CD14-positive monocyte (primary cell): Measurements from ENCODE around the gene ZNF652. TPM values are rescaled to one million over a fixed set of nuclear protein-coding genes. Genes with fewer than 3 reads are reported as not detected.

Experiments used
- DNase-seq, 3 donors: peaks; one replicate each; pipeline ENCODE4 v3.0.0-alpha.2; 2011 to 2022
- H2AFZ ChIP-seq: 2 replicates; pipeline ENCODE4 v1.6.0; 2012; ENCODE audit warnings: mild to moderate bottlenecking, low read depth, low read length, inconsistent platforms; ENCODE audit not compliant: insufficient read depth, poor library complexity, severe bottlenecking
- H3K27ac ChIP-seq, 2 donors: 1 replicate in 1 of 2; 2 replicates in 1 of 2; pipeline ENCODE4 v1.5.1; 2012 to 2013; ENCODE audit warnings: low read length in 2 of 2, control low read depth in 1 of 2, inconsistent platforms in 1 of 2, low read depth in 1 of 2, mild to moderate bottlenecking in 1 of 2
- H3K27me3 ChIP-seq, 2 donors: one replicate each; pipeline versions ENCODE4 v1.6.0 to v1.6.1; 2011 to 2013; ENCODE audit warnings: low read length in 2 of 2; ENCODE audit not compliant: control insufficient read depth in 2 of 2, insufficient read depth in 2 of 2
- H3K36me3 ChIP-seq, 2 donors: replicated peaks in 1 of 2; 1 replicate in 1 of 2; 2 replicates in 1 of 2; pipeline versions ENCODE4 v1.5.1 to v1.6.1; 2012 to 2013; ENCODE audit warnings: low read length in 2 of 2, control low read depth in 1 of 2, inconsistent platforms in 1 of 2, mild to moderate bottlenecking in 1 of 2; ENCODE audit not compliant: insufficient read depth in 2 of 2, control insufficient read depth in 1 of 2
- H3K4me1 ChIP-seq, 2 donors: 1 replicate in 1 of 2; 2 replicates in 1 of 2; pipeline versions ENCODE4 v1.5.1 to v1.6.1; 2012 to 2013; ENCODE audit warnings: low read length in 2 of 2, control low read depth in 1 of 2, inconsistent platforms in 1 of 2, mild to moderate bottlenecking in 1 of 2, moderate library complexity in 1 of 2; ENCODE audit not compliant: insufficient read depth in 2 of 2, control insufficient read depth in 1 of 2
- H3K4me2 ChIP-seq: replicated peaks from 2 replicates; pipeline ENCODE3; 2012; ENCODE audit warnings: low read length, moderate library complexity, mild to moderate bottlenecking; ENCODE audit not compliant: poor library complexity, severe bottlenecking; ENCODE audit errors: extremely low read depth
- H3K4me3 ChIP-seq, 3 experiments: fragments of 200-600 bp in 1 of 3; sonication (generic) in 1 of 3; replicated peaks in 1 of 3; 1 replicate in 2 of 3; 2 replicates in 1 of 3; pipeline ENCODE4 v1.5.1; 2011 to 2013; ENCODE audit warnings: low read length in 3 of 3, mild to moderate bottlenecking in 3 of 3, control low read depth in 2 of 3, low read depth in 2 of 3, inconsistent platforms in 1 of 3, moderate library complexity in 1 of 3
- H3K79me2 ChIP-seq: 2 replicates; pipeline ENCODE4 v1.6.0; 2012; ENCODE audit warnings: mild to moderate bottlenecking, control low read depth, inconsistent platforms, low read length, moderate library complexity; ENCODE audit not compliant: insufficient read depth
- H3K9ac ChIP-seq: 2 replicates; pipeline ENCODE4 v1.6.0; 2017; ENCODE audit warnings: low read length, mild to moderate bottlenecking; ENCODE audit not compliant: insufficient read depth, poor library complexity, severe bottlenecking
- H3K9me3 ChIP-seq, 2 donors: replicated peaks in 1 of 2; 1 replicate in 1 of 2; 2 replicates in 1 of 2; pipeline versions ENCODE4 v1.5.1 to v1.6.1; 2012 to 2013; ENCODE audit warnings: low read length in 2 of 2, control low read depth in 1 of 2; ENCODE audit not compliant: control insufficient read depth in 1 of 2, insufficient read depth in 1 of 2
- H4K20me1 ChIP-seq: 2 replicates; pipeline ENCODE4 v1.6.0; 2012; ENCODE audit warnings: mild to moderate bottlenecking, low read length, control low read depth, moderate library complexity; ENCODE audit not compliant: insufficient read depth
- H3K27ac Mint-ChIP-seq, 7 donors: one replicate each; pipeline ENCODE4 v1.8.0; 2020; ENCODE audit warnings: mild to moderate bottlenecking in 7 of 7, mixed read lengths in 7 of 7, moderate library complexity in 6 of 7, inconsistent platforms in 2 of 7
- H3K27me3 Mint-ChIP-seq, 3 donors: one replicate each; pipeline ENCODE4 v1.8.0; 2021 to 2022; ENCODE audit warnings: low read depth in 3 of 3, mild to moderate bottlenecking in 3 of 3, mixed read lengths in 3 of 3, moderate library complexity in 3 of 3, inconsistent platforms in 1 of 3
- H3K36me3 Mint-ChIP-seq, 2 donors: one replicate each; pipeline ENCODE4 v1.8.0; 2020; ENCODE audit warnings: mixed read lengths in 2 of 2, inconsistent platforms in 1 of 2, mild to moderate bottlenecking in 1 of 2
- H3K4me1 Mint-ChIP-seq: one replicate; pipeline ENCODE4 v1.8.0; 2020; ENCODE audit warnings: mild to moderate bottlenecking, mixed read lengths
- H3K4me3 Mint-ChIP-seq, 2 donors: one replicate each; pipeline ENCODE4 v1.8.0; 2020; ENCODE audit warnings: mild to moderate bottlenecking in 2 of 2, mixed read lengths in 2 of 2, moderate library complexity in 1 of 2
- H3K9me3 Mint-ChIP-seq, 7 donors: one replicate each; pipeline ENCODE4 v1.8.0; 2020 to 2022; ENCODE audit warnings: mixed read lengths in 7 of 7, mild to moderate bottlenecking in 6 of 7, moderate library complexity in 6 of 7, inconsistent platforms in 2 of 7
- CTCF ChIP-seq: fragments of 200-600 bp; IDR thresholded peaks from one replicate; pipeline ENCODE4 v1.8.0; 2022; ENCODE audit warnings: antibody characterized with exemption, mild to moderate bottlenecking
- WGBS: methylation state at CpG from one replicate; pipeline ENCODE4 v1.1.5; 2013; ENCODE audit warnings: missing lambda C conversion rate; ENCODE audit not compliant: insufficient coverage; 5-methylcytosine and 5-hydroxymethylcytosine counted together
- intact Hi-C, 2 donors: fragments of 100-400 bp; cut with micrococcal nuclease; formaldehyde crosslinking; loops; one replicate each; pipeline versions ENCODE4 v1.15.0 to v1.15.1; 2023
- polyA plus RNA-seq, 3 donors: library from polyadenylated mRNA; depleted of rRNA in 1 of 3; unstranded in 2 of 3; stranded (reverse) in 1 of 3; fragments of 300-500 nt in 2 of 3; fragments of >200 nt in 1 of 3; fragmentation: Illumina TruSeq in 2 of 3; gene quantifications; 1 replicate in 2 of 3; 2 replicates in 1 of 3; pipeline ENCODE4 v1.2.3, GENCODE V29; 2012 to 2021

Gene ZNF652
- polyA plus RNA-seq, 3 donors: 16.9 to 19.8 (median 18.8) TPM

- no peak for DNase-seq
- no peaks in the 10 kb centered on the region for H3K79me2 ChIP-seq
- H3K4me3 ChIP-seq: no peak overlapping the region
- H3K4me1 ChIP-seq: no peaks in the 10 kb centered on the region
- no peak for TF ChIP-seq CTCF
- no peak overlapping the region for H3K4me3 Mint-ChIP-seq
- no peaks in the 10 kb centered on the region for H3K9me3 Mint-ChIP-seq
- H3K27ac Mint-ChIP-seq: no peak overlapping the region
- no peaks in the 10 kb centered on the region for H3K27me3 ChIP-seq
- no peak overlapping the region for H3K4me2 ChIP-seq
- intact Hi-C loops: loop anchor here in 1 of 2 donors (5.0 kb wide), 1 partner anchor 67 kb away; no protein-coding TSS in a partner anchor
- H3K27ac ChIP-seq: no peak overlapping the region
- peaks cover 21 to 75% of the 10 kb centered on the region in 2 donors for H3K36me3 ChIP-seq
- peaks cover 46 to 51% of the 10 kb centered on the region in 2 donors for H3K36me3 Mint-ChIP-seq
- WGBS: 50% methylated on average over 2 of the region's 3 CpGs
- H2AFZ ChIP-seq: no peak overlapping the region
- H3K9ac ChIP-seq: no peak overlapping the region
- H4K20me1 ChIP-seq: peaks cover 12% of the 10 kb centered on the region
- H3K9me3 ChIP-seq: no peaks in the 10 kb centered on the region
- peaks cover 2% of the 10 kb centered on the region for H3K4me1 Mint-ChIP-seq
- no peaks in the 10 kb centered on the region for H3K27me3 Mint-ChIP-seq
Observed at GRCh38 chr17:49294122-49294521, 67.9 kb downstream of the ZNF652 start.

GRCh38 chr17:49292901-49293300 lies 69.1 kb downstream of the ZNF652 start:
- H2AFZ ChIP-seq: no peak overlapping the region
- no peaks in the 10 kb centered on the region for H3K27me3 Mint-ChIP-seq
- H3K4me1 Mint-ChIP-seq: peaks cover 2% of the 10 kb centered on the region
- no peak overlapping the region for H3K4me2 ChIP-seq
- peaks cover 34 to 39% of the 10 kb centered on the region in 2 donors for H3K36me3 Mint-ChIP-seq
- no peak for TF ChIP-seq CTCF
- no peaks in the 10 kb centered on the region for H3K9me3 ChIP-seq
- no peak overlapping the region for H3K4me3 ChIP-seq
- H3K4me3 Mint-ChIP-seq: no peak overlapping the region
- intact Hi-C loops: loop anchor here in 1 of 2 donors (5.0 kb wide), 1 partner anchor 66 kb away; no protein-coding TSS in a partner anchor
- H3K36me3 ChIP-seq: peaks cover 9 to 62% of the 10 kb centered on the region in 2 donors
- DNase-seq: no peak
- H4K20me1 ChIP-seq: peaks cover 12% of the 10 kb centered on the region
- H3K27ac ChIP-seq: no peak overlapping the region
- no peak overlapping the region for H3K9ac ChIP-seq
- H3K27ac Mint-ChIP-seq: no peak overlapping the region
- no peaks in the 10 kb centered on the region for H3K79me2 ChIP-seq
- no peaks in the 10 kb centered on the region for H3K4me1 ChIP-seq
- no peaks in the 10 kb centered on the region for H3K9me3 Mint-ChIP-seq
- no peaks in the 10 kb centered on the region for H3K27me3 ChIP-seq
